AG04449 (cell line): ENCODE measurements around the gene GET4.

Experiments used
- CTCF ChIA-PET: fragments of 350-600 bp; formaldehyde crosslinking; extraction: SDS; loops from one replicate; lab custom pipeline; 2021; ENCODE audit warnings: antibody characterized with exemption; lab: Yijun Ruan, JAX
- POLR2A ChIA-PET: fragments of 400-600, 350-600 bp; formaldehyde crosslinking; extraction: SDS; loops from one replicate; lab custom pipeline; 2020; ENCODE audit warnings: antibody characterized with exemption, inconsistent platforms; lab: Yijun Ruan, JAX
- DNase-seq: peaks from one replicate; pipeline ENCODE4 v3.0.0-alpha.2; 2010; ENCODE audit warnings: low read depth, low spot score
- H3K4me3 ChIP-seq: 2 replicates; pipeline ENCODE4 v1.5.1; 2011; ENCODE audit warnings: low read depth, mild to moderate bottlenecking, control low read depth, low read length
- TF ChIP-seq, protein P1 (sequence below): IDR thresholded peaks from one replicate; pipeline ENCODE4 v1.5.1; 2011; ENCODE audit warnings: mild to moderate bottlenecking, moderate library complexity, low read length, control low read depth, inconsistent platforms; ENCODE audit not compliant: insufficient read depth; ENCODE audit errors: missing control alignments

Gene GET4

GRCh38 chr7:882336-883035 is 6.1 kb downstream of the GET4 start:
- ChIA-PET CTCF (interaction anchor here (1.0 to 1.3 kb wide), 2 partner anchors 9 to 11 kb away, joined by 3 to 5 read pairs; no protein-coding TSS in a partner anchor), POLR2A (no interaction called here)
- no peak for DNase-seq
- H3K4me3 ChIP-seq, result no peak overlapping the region
- TF ChIP-seq, protein P1, sequence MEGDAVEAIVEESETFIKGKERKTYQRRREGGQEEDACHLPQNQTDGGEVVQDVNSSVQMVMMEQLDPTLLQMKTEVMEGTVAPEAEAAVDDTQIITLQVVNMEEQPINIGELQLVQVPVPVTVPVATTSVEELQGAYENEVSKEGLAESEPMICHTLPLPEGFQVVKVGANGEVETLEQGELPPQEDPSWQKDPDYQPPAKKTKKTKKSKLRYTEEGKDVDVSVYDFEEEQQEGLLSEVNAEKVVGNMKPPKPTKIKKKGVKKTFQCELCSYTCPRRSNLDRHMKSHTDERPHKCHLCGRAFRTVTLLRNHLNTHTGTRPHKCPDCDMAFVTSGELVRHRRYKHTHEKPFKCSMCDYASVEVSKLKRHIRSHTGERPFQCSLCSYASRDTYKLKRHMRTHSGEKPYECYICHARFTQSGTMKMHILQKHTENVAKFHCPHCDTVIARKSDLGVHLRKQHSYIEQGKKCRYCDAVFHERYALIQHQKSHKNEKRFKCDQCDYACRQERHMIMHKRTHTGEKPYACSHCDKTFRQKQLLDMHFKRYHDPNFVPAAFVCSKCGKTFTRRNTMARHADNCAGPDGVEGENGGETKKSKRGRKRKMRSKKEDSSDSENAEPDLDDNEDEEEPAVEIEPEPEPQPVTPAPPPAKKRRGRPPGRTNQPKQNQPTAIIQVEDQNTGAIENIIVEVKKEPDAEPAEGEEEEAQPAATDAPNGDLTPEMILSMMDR, result no peak

- ChIA-PET POLR2A (no interaction called here), CTCF (interaction anchor here (1.0 kb wide), 1 partner anchor 10 kb away, joined by 3 read pairs; no protein-coding TSS in a partner anchor)
- H3K4me3 ChIP-seq, result no peak overlapping the region
- DNase-seq, result no peak
- TF ChIP-seq, protein P1, result no peak
Measured at GRCh38 chr7:883055-884021, 7.0 kb downstream of the GET4 start.

- no peak overlapping the region for H3K4me3 ChIP-seq
- TF ChIP-seq, protein P1, result no peak
- ChIA-PET POLR2A (no interaction called here), CTCF (interaction anchor here (1.2 to 1.4 kb wide), 2 partner anchors 11 to 181 kb away, joined by 3 to 4 read pairs; no protein-coding TSS in a partner anchor)
- DNase-seq, result no peak
Measured at GRCh38 chr7:884191-885003, 8.0 kb downstream of the GET4 start.

- no peak for DNase-seq
- H3K4me3 ChIP-seq, result no peak overlapping the region
- TF ChIP-seq, protein P1, result no peak
- CTCF ChIA-PET, result interaction anchor here (1.2 to 1.4 kb wide), 2 partner anchors 12 to 180 kb away, joined by 3 to 4 read pairs; no protein-coding TSS in a partner anchor
- POLR2A ChIA-PET, result no interaction called here
Measured at GRCh38 chr7:885261-885892, 9.0 kb downstream of the GET4 start.

- TF ChIP-seq, protein P1, result no peak
- ChIA-PET CTCF (interaction anchor here (0.6 to 1.4 kb wide), 4 partner anchors 13 to 565 kb away, joined by 3 to 4 read pairs (median 3); no protein-coding TSS in a partner anchor), POLR2A (interaction anchor here (1.0 kb wide), 1 partner anchor 10 kb away, joined by 3 read pairs; the partner anchor contains the start of gene GET4)
- no peak overlapping the region for H3K4me3 ChIP-seq
- DNase-seq, result no peak
Measured at GRCh38 chr7:885893-886625, 9.7 kb downstream of the GET4 start.
